ENCODE measurements around the gene ACACA. TPM values are rescaled to one million over a fixed set of nuclear protein-coding genes. Genes with fewer than 3 reads are reported as not detected.
"Not testable (repeated sequence)": the region's sequence is repeated elsewhere in the genome, so short reads cannot be mapped to it uniquely, and the experiment has no call there.

The ACACA gene
- total RNA-seq, 1 experiment from 2014 or later, result 35.6 TPM

DNA sequence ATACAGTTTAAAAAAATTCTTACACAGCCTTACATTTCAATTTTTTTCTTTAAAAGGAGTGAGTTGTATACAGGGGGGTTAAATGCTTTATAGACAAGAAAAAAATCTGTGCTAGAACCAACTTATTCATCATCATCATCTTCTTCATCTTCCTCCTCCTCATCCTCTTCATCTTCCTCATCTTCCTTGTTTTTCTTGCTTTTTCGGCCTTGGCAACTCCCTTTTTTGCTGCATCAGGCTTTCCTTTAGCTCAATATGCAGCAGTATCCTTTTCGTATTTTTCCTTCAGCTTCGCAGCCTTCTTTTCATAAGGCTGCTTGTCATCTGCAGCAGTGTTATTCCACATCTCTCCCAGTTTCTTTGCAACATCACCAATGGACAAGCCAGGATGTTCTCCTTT, 263.1 kb downstream of the ACACA start:
- not testable (repeated sequence) for DNase-seq (ENCODE audit: extremely low read depth, low read depth)

DNA sequence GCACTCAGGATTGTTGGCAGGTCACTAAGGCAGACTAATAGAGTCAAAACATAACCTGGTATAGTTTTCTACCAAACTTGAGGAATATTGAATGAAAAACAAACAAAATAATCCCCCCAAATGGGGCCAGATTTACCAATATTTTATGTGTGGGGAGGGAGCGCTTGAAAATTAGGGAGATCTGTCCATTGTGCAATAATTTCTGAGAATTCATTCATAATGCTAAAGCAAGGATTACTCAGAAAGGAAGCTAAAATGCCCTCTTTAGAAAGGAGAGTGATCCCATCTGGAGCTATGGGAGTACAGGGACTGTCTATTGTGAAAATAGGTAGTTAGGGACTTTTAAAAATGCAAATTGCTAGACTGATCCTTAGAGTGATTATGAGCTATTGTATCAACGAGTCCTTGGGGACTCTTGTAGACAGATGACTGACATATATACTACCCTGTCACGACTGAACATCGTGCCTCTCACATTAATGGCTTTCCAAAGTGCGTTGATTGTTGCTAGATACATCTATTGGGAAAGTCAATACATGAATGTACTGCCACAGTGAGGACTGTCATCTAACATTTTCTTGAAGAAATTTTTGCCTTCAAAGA, 264.2 kb downstream of the ACACA start:
- DNase-seq (ENCODE audit: extremely low read depth, low read depth), result no peak

DNA sequence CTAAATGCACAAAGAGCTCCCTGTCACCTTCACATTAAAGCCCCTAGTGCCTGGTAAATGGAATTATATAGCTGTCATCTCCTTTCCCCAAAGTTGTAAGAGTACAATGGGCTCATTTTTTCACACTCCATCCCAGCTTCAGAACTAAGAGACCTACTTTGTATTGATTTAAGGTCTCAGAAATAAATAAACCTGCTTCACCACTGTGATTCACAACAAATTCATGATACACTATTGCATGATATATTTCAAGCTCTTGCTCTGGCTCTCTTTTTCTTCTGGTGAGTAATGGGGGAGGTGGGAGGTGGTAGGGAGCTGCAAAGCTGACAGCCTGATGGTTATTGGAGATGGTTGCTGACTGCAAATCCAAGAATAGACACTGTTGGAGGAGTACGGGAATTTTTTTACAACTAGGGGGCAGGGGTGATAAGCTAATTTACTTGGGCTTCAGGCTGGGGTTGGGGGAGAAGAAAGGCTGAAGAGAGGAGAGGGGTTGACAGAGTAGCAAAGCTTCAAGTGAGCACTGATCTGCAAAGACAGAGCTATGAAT, 268.0 kb downstream of the ACACA start:
- no peak for DNase-seq (ENCODE audit: extremely low read depth, low read depth)

DNA sequence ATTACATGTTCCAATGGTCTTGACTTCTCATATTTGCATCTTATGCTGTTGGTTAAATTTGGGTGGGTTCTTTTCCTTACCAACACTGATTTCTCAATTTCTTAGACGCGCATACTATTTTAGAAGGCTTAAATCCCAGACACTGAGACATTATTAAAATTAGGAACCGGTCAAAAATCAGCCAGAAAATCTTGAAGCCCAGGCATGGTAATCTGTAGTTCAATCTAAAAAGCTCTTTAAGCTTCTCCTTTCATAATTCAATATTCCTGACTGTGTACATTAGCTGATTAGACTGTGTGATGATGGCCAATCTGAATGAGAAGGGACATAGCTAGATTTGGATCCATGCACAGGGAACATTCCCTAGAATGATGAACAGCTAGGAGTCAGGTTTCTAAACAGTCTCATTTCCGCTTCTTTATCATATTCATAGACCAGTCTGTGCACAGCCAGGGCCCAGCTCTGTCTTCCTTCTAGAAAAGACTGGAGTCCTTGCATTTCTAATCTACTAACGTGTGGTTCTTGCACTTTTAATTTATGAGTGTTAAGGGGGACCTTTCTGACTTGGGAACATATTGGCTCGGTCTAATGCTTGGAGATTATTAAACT, 268.6 kb downstream of the ACACA start:
- no peak for DNase-seq (ENCODE audit: extremely low read depth, low read depth)

DNA sequence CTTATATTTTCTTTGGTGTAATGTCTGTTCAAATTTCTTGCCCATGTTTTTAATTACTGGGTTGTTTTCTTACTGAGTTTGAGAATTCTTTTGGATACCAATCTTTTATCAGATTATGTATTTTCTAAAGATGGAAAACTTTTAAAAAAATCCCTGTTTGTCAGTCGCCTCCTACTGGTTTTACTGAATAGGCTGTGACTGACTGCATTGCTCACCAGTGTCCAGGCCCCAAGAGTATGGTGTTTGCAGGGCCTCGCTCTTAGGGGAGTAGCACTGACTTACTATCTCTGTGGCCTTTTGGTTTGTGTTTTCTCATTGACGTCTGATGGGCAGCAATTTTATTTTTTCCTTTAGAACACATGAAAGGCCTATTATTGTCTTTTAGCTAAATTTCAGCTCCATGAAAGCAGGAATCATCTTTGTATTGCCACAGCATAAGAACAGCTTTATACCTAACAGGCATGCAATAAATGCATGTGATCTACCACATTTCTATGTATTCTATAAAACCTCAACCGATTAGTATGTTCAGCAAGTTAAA, 269.5 kb downstream of the ACACA start:
- no peak for DNase-seq (ENCODE audit: extremely low read depth, low read depth)

DNA sequence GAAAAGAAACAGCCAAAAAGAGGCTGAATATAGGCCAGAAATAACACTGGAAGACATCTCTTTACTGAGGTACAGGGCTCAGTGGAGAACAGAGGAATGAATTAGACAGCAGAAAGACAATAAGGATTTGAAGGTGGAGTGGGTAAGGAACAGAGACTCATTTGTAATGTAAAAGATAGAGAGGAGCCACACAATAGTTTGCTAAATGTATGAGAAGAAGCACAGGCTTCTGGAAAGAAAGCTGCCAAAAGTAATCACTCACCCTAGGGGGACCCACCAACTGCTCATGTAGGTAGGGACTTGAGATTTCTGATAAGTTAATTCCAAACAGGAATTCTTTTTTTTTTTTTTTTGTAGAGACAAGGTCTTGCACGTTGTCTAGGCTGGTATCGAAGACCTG, 271.1 kb downstream of the ACACA start:
- no peak for DNase-seq (ENCODE audit: extremely low read depth, low read depth)

DNA sequence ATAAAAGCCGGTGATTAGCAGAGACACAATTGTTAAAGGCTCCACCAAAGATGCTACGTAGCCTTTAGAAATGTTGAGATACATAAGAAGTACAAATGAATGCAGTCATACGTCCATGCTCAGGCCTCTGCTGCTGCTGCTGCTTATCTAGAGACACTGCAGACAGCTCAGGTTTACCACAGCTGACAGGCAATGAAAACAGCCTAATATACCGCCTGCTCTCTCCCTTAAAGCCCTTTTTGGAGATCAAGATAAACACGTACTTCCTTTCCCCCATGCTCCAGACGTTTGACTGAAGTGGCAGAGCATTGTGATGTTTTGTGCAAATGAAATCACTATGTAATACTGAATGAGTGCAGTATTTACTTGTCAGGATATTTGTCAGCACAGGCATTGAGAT, 272.6 kb downstream of the ACACA start:
- DNase-seq (ENCODE audit: extremely low read depth, low read depth), result no peak

DNA sequence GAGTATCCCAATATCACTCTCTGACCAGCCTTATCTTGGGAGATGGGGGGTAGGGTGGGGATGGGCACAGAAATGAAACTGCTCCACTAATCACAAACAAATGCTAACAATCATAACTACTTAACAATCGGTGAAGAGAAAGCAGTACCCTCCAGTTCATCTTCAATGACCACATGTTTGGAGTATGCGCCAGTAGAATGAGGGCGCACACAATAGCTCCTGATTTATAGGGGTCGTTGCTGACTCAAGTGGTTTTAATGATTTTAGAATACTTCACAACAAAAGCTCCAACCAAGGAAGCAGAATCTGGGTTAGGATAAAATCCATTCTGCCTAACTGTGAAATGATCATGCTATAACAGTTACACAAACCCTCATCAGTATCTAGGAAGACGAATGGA, 273.5 kb downstream of the ACACA start:
- no peak for DNase-seq (ENCODE audit: extremely low read depth, low read depth)

DNA sequence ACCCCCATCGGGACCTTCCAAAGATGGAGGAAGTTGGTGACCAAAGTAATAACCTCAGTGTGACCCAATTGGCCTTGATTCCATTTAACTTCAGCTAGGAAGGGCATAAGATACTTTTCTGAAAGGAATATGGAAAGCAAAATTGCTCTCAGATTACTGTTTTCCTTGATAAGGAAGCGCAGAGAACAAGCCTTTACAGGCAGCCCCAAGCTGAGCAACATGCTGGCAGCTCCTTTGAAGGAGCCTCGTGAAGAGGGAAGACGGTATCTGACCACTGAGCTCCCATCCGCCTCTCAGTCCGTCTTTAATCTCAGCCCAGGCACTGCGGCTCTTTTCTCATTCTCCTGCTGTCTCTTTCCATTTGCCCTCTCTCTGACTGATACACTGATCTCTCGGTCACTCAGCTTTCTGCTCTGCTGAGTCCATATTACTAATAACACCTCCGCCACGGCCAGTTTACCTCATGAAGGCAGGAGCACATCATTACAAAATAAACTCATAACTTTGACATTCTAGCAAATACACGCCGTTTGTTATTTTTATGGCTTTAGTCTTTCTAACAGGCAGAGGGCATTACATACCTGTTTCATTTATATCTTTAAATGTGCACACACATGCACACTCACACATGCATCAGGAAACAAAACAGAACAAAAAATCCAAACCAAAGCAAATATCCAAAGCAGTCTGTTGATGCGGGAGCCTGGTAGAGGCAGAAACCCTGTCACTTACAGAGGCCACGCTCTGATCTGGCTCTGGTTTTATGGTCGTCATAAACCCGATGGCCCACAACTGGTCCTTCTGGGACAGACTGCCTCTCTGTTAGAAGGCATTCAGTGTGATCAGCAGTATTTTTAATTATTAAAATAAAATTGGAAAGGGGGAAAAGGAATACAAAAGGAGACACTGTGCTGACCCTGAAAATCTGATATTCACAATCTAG, 274.7 kb downstream of the ACACA start:
- DNase-seq (ENCODE audit: extremely low read depth, low read depth), result no peak

DNA sequence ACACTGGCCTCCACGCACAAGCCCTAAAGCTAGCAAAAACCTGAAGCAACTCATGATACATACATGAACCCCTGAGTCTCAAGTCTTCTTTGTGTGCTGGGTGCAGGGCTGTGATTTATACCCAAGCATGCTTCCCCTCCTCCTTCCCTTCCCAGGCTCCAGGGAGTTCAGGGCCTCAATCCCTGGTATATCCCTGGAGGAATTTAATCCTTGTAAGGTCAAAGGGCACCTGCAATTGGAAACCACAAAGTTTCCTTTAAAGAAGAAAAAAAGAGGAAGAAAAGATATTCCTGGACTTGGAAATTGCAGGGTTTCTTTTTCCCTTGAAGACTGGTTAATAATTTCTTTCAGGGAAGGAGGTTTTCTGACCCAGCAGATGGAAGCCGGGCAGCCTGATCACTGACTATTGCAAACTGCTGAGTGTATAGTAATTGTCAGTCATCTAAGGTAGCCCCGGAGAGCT, 275.6 kb downstream of the ACACA start:
- DNase-seq (ENCODE audit: extremely low read depth, low read depth), result no peak

DNA sequence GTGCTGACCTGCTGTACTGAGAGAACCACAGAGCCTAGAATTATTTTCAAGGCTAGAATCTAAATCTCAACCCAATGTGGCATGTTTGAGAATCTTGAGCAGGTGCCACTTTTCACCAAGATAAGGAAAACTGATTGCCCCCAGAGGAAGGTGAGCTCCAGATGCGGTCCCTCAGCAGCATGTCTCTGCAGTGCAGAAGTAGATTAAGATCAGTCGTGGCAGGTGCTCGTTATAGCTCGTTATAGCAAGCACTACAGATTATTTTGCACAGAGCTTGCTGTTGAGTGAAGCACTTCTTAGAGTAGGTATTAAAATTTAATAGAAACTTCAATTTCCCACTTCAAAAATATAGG, 281.8 kb downstream of the ACACA start:
- no peak for DNase-seq (ENCODE audit: extremely low read depth, low read depth)

DNA sequence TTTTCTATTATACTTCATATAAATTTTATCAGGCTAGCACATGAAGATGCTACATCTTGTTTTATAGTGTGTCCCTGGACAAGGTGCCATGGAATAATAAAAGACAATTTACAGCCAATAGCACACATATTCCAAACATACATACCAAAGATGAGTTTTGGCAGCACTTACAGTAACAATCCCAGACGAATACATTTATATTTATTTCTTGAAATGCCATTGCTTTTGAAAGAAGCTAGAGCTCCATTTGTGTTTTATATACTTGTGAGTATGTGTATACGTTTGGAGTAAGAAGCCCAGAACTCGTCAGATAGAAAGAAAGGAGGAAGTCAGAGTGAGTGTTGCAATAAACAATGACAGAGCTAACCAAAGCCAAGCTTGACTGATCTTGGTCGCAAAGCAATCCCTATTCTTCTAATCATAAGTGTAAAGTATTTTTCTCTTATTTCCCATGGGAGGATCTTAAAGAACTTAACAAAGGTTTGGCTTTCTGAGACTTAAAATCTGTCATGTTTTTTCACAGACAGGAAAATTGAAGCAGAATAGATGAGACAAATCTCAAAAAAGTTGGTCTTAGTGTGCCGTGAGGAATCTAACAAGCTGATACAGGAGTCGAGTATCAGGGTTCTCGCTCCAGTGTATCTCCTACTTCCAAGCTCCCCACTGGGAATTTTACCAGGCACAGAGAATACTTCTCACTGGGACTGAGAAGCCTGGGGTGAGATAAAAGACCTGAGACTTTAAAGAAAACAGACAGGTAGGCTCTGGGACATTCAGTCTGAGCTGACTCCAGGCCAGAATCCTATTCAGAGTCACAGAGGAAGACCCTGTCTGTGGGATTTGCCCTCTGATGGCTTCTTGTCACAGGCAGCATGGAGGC, 282.5 kb downstream of the ACACA start:
- no peak for DNase-seq (ENCODE audit: extremely low read depth, low read depth)

DNA sequence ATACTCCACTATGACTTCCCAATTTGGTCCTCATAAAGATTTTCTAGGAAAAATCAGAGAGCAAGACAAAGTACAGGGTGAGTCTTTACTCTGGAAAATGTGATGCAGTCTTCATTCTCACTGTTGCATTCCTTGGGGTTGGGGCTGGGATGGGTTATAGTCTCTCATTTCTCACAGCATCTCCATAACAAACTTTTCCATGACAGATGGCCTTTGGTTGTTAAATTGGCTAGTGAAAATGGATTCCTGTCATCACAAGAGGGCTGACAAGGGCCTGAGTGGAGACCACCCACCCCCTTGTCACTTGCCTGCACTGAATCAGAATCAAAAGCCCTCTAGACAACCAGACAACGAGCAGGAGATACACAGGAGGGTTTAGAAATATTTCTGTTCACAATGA, 283.2 kb downstream of the ACACA start:
- no peak for DNase-seq (ENCODE audit: extremely low read depth, low read depth)

DNA sequence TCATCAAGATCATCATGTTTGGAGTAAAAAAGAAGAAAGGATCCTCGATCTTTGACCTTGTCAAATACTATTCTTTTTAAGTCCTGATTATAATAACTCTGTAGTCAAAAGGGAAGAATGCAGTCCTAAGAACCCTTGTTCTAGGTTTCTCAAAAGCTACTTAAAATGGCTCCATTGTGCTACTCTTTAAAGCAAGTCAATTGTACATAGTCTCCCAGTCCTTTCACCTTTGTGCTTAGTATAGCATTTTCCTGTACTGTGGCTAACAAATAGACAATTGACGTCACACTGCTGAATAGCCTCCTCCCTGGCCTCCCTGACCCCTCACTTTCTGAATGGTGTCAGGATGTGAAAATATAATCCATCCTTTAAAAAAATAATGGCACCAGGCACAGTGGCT, 285.0 kb downstream of the ACACA start:
- DNase-seq (ENCODE audit: extremely low read depth, low read depth), result no peak

DNA sequence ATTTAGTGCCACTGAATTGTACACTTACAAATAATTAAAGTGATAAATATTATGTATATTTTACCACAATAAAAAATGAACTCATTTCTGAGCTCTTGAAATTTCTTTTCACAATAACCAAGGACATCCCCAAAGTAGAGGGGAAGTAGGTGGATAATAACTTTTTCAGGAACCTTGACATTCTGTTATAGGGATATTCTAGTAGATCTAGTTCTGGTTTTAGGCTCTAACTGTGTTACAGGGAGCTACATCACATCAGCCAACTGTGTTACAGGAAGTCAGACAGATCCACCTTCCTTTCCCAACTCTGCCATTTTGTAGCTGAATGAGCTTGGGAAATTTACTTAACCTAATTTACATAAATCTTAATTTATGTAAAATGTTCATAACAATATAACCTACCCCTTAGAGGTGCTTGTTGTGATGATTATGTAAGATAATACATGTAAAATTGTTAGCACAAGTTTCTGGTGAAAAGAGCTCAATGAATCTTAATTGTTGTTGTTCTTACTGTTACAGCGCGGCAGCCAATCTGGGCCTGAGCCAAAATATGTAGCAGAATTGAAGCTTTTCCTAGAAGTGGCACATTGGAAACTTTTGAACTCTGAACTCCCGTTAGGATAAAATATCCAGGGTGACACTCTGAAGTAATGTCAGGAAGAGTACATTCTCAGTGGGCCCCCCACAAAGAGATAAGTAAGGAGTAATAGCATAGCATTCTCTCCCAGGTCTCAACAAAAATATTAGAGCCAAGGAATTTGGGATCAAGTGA, 288.1 kb downstream of the ACACA start:
- no peak for DNase-seq (ENCODE audit: extremely low read depth, low read depth)

DNA sequence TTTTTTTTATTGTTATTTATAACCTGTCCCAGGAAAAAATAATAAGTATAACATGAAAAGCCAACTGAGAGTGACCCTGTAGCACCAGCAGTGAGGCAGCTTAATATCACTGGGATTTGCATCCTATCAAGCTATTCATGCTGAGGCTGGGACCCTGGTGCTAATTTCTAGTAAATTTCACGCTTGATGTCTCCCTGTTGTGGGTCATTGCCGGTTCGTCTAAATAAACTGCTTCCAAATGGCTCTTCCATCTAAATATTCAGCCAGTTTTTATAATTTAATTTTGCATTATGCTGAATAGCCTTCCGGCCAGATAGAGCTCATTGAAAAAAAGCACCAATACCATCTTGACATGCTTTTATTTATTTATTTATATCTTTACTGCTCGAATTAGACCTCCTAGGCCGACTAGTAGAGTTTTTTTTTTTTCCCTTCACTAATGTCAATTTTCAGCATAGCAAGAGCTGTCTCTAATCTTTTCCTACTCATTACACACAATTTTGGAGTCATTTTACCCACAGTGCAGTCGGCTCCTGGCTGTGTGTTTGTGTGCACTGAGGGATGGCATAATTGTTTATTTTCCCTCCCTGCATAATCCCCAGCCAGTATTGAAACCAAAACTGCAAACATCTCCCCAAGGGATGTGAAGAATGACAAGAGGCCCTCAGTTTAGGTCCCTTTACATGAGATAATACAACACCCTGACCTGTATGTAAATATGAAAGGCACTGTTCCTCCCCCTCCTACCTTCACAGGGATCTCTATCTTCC, 289.1 kb downstream of the ACACA start:
- DNase-seq (ENCODE audit: extremely low read depth, low read depth), result no peak

DNA sequence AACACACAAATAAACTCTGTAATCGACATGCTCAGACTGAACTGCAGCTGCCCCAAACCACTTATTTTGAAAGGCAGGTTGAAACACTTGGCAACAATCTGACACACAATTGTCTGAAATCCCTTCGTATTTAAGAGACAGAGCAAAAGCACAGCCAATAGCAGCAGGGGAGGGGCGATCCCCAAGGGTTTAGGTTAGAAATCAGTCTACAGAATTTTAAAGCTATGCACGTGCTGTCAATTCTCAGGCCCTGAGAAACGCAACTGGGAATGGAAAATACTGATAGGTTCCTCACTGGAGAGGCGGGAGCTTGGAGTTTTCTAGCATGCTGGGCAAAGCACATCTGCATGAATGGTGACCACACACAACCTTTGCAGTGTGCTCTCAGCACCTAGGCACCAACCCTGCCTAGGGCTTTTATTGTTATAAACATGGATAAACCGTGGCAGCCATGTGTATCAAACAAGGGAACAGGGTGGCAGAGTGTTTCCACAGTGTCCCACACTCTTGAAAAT, 289.9 kb downstream of the ACACA start:
- no peak for DNase-seq (ENCODE audit: extremely low read depth, low read depth)

DNA sequence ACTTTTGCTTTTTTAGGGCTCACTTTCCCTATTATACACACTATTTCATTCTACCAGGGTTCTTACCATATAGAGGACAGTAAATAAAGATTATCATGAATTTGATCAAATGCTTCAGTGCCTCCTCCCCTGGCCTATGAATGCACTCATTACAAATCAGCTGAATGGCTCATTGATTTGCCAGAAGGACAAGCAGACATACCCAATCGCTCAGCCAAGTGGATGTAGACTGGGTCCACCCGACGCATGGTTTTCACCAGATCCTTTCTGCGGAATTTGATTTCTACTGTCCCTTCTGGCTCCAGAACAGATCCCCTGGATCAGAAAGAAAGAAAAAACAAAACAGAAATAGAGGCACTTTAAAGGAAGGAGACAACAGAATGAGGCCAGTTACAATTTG, 295.3 kb downstream of the ACACA start:
- no peak for DNase-seq (ENCODE audit: extremely low read depth, low read depth)

Measured in NCI-H460 (cell line).